Mucosa of descending colon (tissue), 3 donors: ENCODE measurements around the gene KDM8. TPM values are rescaled to one million over a fixed set of nuclear protein-coding genes. Genes with fewer than 3 reads are reported as not detected.

Source experiments
- ATAC-seq: fragments of 200-7000 bp; cut with Tn5 transposase; one replicate; pipeline ENCODE4 v1.9.1; 2020; ENCODE audit warnings: mild to moderate bottlenecking, moderate library complexity
- DNase-seq, 3 donors: peaks; one replicate each; pipeline ENCODE4 v3.0.0-alpha.2; 2020
- H3K36me3 ChIP-seq: fragments of 200-600 bp; one replicate; pipeline ENCODE4 v1.8.0; 2021; ENCODE audit warnings: low read depth, mild to moderate bottlenecking
- H3K4me1 ChIP-seq: fragments of 200-600 bp; one replicate; pipeline ENCODE4 v1.8.0; 2021; ENCODE audit warnings: low read depth, mild to moderate bottlenecking
- H3K4me3 ChIP-seq: fragments of 200-600 bp; one replicate; pipeline ENCODE4 v1.8.0; 2021; ENCODE audit warnings: mild to moderate bottlenecking
- H3K9me3 ChIP-seq: fragments of 200-600 bp; one replicate; pipeline ENCODE4 v1.8.0; 2021; ENCODE audit warnings: mild to moderate bottlenecking
- intact Hi-C, 2 donors: fragments of 100-400 bp; cut with DNase I in 1 of 2; cut with micrococcal nuclease in 1 of 2; formaldehyde crosslinking; loops; one replicate each; pipeline versions ENCODE4 v1.11.0 to v1.11.1; 2022; cut with DNase I, micrococcal nuclease
- total RNA-seq, 3 donors: library from RNA; stranded (reverse); fragmentation: NEBNext Ultra II Directional in 2 of 3; extraction: Animal tissue kit (Norgen Biotek cat#: 25700) in 2 of 3; gene quantifications; one replicate each; pipeline versions ENCODE4 v1.2.1 to v1.2.4, GENCODE V29; 2021 to 2023
- TF ChIP-seq, protein P1 (sequence below): fragments of 200-600 bp; IDR thresholded peaks from one replicate; pipeline ENCODE4 v1.8.0; 2022; ENCODE audit warnings: antibody characterized with exemption, mild to moderate bottlenecking
- donor health status: DM: no; HTN: no; CAD: no; lungs with moderate emphysema.
- donor health status: DM: no; HTN: no; CAD: no.
- donor health status: DM: no; HTN: yes; CAD: no.

Gene KDM8
- total RNA-seq, 3 donors from 2014 or later, result 8.7 to 12.9 (median 8.9) TPM

DNA sequence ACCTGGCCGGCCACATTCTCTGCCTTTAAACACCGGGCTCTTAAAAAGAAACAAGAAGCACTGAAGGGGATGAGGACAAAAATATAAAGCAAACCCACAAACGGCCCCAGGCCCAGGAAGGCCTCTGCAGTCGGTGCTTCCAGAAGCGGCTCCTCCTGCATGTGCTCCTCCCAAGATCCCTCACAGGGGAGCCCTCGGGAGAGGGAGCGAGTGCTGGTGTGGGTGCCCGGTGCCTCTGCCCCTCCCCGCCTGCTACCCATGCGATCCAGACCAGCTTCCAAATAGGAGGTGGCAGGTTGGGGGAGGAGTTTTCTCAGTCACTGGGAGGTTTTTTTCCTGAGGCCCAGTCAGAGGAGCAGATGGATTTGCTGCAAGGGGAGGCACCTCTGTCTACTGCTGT lies 15.8 kb downstream of the KDM8 start:
- no peaks in the 10 kb centered on the region for H3K9me3 ChIP-seq
- TF ChIP-seq, protein P1, sequence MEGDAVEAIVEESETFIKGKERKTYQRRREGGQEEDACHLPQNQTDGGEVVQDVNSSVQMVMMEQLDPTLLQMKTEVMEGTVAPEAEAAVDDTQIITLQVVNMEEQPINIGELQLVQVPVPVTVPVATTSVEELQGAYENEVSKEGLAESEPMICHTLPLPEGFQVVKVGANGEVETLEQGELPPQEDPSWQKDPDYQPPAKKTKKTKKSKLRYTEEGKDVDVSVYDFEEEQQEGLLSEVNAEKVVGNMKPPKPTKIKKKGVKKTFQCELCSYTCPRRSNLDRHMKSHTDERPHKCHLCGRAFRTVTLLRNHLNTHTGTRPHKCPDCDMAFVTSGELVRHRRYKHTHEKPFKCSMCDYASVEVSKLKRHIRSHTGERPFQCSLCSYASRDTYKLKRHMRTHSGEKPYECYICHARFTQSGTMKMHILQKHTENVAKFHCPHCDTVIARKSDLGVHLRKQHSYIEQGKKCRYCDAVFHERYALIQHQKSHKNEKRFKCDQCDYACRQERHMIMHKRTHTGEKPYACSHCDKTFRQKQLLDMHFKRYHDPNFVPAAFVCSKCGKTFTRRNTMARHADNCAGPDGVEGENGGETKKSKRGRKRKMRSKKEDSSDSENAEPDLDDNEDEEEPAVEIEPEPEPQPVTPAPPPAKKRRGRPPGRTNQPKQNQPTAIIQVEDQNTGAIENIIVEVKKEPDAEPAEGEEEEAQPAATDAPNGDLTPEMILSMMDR, result no peak
- no peaks in the 10 kb centered on the region for H3K36me3 ChIP-seq
- DNase-seq (peak in 1 of 3 donors; percentile 25), ATAC-seq (no peak)
- peaks cover 11% of the 10 kb centered on the region for H3K4me1 ChIP-seq
- H3K4me3 ChIP-seq, result no peak overlapping the region
- intact Hi-C loops, result no loop called here

DNA sequence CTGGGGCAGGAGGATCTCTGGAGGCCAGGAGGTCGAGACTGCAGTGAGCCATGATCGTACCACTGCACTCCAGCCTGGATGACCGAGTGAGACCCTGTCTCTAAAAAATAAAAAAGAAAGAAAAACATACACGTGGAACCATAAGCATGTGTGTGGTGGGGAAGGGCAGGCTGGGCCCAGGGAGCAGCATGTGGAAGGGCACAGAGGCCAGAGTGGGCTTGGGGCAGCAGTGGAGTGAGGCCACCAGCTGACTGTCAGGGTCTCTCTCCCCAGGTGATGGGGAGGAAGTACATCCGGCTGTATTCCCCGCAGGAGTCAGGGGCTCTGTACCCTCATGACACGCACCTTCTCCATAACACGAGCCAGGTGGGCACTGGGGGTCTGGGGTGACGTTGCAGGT lies 16.8 kb downstream of the KDM8 start:
- intact Hi-C loops, result no loop called here
- Histone ChIP-seq H3K9me3 (no peaks in the 10 kb centered on the region), H3K36me3 (no peaks in the 10 kb centered on the region), H3K4me1 (peaks cover 4% of the 10 kb centered on the region), H3K4me3 (no peak overlapping the region)
- no peak for ATAC-seq
- TF ChIP-seq, protein P1, result no peak
- DNase-seq, result peak in 1 of 3 donors; percentile 24

DNA sequence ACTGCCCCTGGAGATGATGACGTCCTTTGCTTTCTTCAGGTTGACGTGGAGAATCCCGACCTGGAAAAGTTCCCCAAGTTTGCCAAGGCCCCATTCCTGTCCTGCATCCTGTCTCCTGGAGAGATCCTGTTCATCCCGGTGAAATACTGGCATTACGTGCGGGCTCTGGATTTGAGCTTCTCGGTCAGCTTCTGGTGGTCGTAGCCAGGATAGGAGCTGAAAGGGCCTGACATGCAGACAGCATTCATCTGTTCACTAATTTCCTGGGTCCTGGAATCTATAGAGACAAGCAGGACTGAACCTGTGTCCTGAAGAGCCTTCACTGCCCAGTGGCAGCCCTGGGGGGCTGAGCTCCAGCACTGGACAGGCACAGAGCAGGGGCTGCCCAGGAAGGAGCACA lies 17.2 kb downstream of the KDM8 start:
- peaks cover 8% of the 10 kb centered on the region for H3K4me1 ChIP-seq
- no peaks in the 10 kb centered on the region for H3K36me3 ChIP-seq
- ATAC-seq (no peak), DNase-seq (no peak)
- no peak overlapping the region for H3K4me3 ChIP-seq
- H3K9me3 ChIP-seq, result no peaks in the 10 kb centered on the region
- TF ChIP-seq, protein P1, result no peak
- intact Hi-C loops, result no loop called here

DNA sequence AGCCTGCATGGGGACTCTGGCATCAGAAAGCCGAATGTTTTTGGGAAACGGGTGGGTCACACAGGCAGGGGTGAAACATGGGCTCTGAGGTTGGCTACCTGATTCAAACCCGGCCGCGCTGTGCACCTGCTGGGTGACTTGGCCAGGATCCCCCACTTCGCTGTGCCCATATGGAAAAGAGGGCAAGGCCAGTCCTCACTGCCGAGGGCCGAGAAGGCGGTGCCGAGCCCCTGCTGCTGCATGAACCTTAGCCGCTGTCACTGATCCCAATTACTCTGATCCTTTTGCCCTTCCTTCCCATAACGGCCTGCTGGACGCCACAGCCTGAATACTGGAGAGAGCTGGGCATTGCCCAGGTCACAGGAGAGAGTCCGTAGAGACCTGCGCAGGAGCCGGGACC lies 17.7 kb downstream of the KDM8 start:
- intact Hi-C loops, result no loop called here
- DNase-seq, result peak in 1 of 3 donors; percentile 31
- TF ChIP-seq, protein P1, result no peak
- ATAC-seq, result no peak
- H3K36me3 ChIP-seq, result no peaks in the 10 kb centered on the region
- H3K4me3 ChIP-seq, result no peak overlapping the region
- H3K4me1 ChIP-seq, result peaks cover 12% of the 10 kb centered on the region
- no peaks in the 10 kb centered on the region for H3K9me3 ChIP-seq

DNA sequence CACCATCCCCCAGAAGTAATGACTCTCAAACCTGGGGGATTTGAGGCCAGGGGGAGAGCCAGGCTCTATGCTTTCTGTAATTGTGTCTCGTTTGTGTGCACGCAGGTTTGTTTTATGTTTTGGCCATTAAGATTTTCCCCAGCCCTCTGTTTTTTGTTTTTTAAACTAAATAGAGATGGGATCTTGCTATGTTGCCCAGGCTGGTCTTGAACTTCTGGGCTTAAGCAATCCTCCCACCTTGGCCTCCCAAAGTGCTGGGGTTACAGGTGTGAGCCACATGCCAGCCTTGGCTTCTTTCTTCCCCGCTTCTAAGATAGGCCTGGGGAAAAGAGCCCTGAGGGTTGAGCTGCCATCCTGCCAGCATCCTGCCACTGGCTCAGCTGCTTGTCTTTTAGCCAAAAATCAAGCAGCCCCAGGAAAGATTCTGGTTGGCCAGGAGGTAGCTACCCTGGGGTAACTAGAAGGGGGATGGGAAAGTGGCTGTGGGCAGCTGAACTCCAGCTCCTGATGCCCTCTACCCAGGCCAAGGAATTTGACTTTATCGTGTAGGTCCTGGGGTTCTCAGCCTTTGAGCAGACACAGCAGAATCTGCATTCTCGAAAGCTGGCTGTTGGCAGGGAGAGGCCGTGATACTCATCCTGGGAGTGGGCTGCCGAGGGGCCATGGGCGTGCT lies 18.4 kb downstream of the KDM8 start:
- H3K36me3 ChIP-seq, result no peaks in the 10 kb centered on the region
- ATAC-seq, result no peak
- intact Hi-C loops, result no loop called here
- peaks cover 18% of the 10 kb centered on the region for H3K4me1 ChIP-seq
- DNase-seq, result peak in 1 of 3 donors; percentile 27
- TF ChIP-seq, protein P1, result no peak
- no peaks in the 10 kb centered on the region for H3K9me3 ChIP-seq
- no peak overlapping the region for H3K4me3 ChIP-seq
